Panc1 (cell line): ENCODE measurements around the gene KCNIP4. TPM values are rescaled to one million over a fixed set of nuclear protein-coding genes. Genes with fewer than 3 reads are reported as not detected.

Experiments
- ATAC-seq: fragments of 200-7000 bp; cut with Tn5 transposase; 2 replicates; pipeline ENCODE4 v1.9.1; 2020; ENCODE audit warnings: mild to moderate bottlenecking, moderate library complexity
- BruUV-seq: library from RNA; stranded (reverse); fragments of 400-500 nt; replicated peaks from 2 replicates; lab custom pipeline; 2021; lab: Mats Ljungman, UMichigan
- CTCF ChIA-PET: fragments of 300-600 bp; sonication (Branson Sonifier 250); formaldehyde crosslinking; loops from one replicate; lab custom pipeline; 2022; ENCODE audit warnings: antibody characterized with exemption; lab: Charles Lee
- POLR2A ChIA-PET: fragments of 300-600 bp; sonication (Branson Sonifier 250); formaldehyde crosslinking; loops from one replicate; lab custom pipeline; 2022; ENCODE audit warnings: antibody characterized with exemption; lab: Charles Lee
- DNase-seq: peaks from one replicate; pipeline ENCODE4 v3.0.0-alpha.2; 2010; ENCODE audit warnings: low read depth, low spot score
- H3K27ac ChIP-seq: 2 replicates; pipeline ENCODE4 v1.5.1; 2011; ENCODE audit warnings: mild to moderate bottlenecking, low read length, inconsistent platforms
- H3K27me3 ChIP-seq: fragments of 200-500 bp; sonication (Bioruptor generic); 2 replicates; pipeline ENCODE4 v1.6.0; 2014; ENCODE audit warnings: low read length, inconsistent platforms; ENCODE audit not compliant: control insufficient read depth, insufficient read depth
- H3K36me3 ChIP-seq: fragments of 200-500 bp; sonication (Bioruptor generic); 2 replicates; pipeline ENCODE4 v1.5.1; 2014; ENCODE audit warnings: inconsistent platforms, mild to moderate bottlenecking, low read length, moderate library complexity; ENCODE audit not compliant: control insufficient read depth, insufficient read depth
- H3K4me1 ChIP-seq: 2 replicates; pipeline ENCODE4 v1.5.1; 2011; ENCODE audit warnings: inconsistent platforms, mild to moderate bottlenecking, low read length, moderate library complexity; ENCODE audit not compliant: control insufficient read depth, insufficient read depth
- H3K4me3 ChIP-seq, 2 experiments: 2 replicates each; pipeline ENCODE4 v1.5.1; 2011 to 2012; ENCODE audit warnings: low read depth in 2 of 2, low read length in 2 of 2, mild to moderate bottlenecking in 2 of 2, inconsistent platforms in 1 of 2, moderate library complexity in 1 of 2
- H3K9me3 ChIP-seq: fragments of 200-500 bp; sonication (Bioruptor generic); 2 replicates; pipeline ENCODE4 v1.5.1; 2014; ENCODE audit warnings: low read depth, mild to moderate bottlenecking, inconsistent platforms, low read length, moderate library complexity; ENCODE audit not compliant: control insufficient read depth, insufficient read depth
- CTCF ChIP-seq: fragments of 450-650 bp; IDR thresholded peaks from 2 replicates; pipeline ENCODE4 v1.5.1; 2017; ENCODE audit warnings: mild to moderate bottlenecking
- POLR2AphosphoS5 ChIP-seq: IDR thresholded peaks from 2 replicates; pipeline ENCODE4 v1.6.1; 2012; ENCODE audit warnings: mild to moderate bottlenecking, low read depth, low read length, moderate library complexity
- REST ChIP-seq, 2 experiments: IDR thresholded peaks; 2 replicates each; pipeline ENCODE4 v1.6.1; 2011 to 2012; ENCODE audit warnings: low read depth in 2 of 2, control low read depth in 1 of 2, low read length in 1 of 2, mild to moderate bottlenecking in 1 of 2, moderate library complexity in 1 of 2; ENCODE audit not compliant: insufficient read depth in 1 of 2
- SIN3A ChIP-seq: IDR thresholded peaks from 2 replicates; pipeline ENCODE4 v1.6.1; 2012; ENCODE audit warnings: low read depth, mild to moderate bottlenecking, low read length, moderate library complexity, borderline replicate concordance; ENCODE audit not compliant: insufficient read depth
- TCF7L2 ChIP-seq: IDR thresholded peaks from 2 replicates; pipeline ENCODE4 v1.6.1; 2011; ENCODE audit warnings: mild to moderate bottlenecking, low read depth, low read length, inconsistent platforms
- in situ Hi-C: cut with HindIII; loops from 2 replicates; pipeline ENCODE4 v1.10.0; 2016; ENCODE audit warnings: low sequenced_read_pairs, low pct_unique_long_range_greater_than_20kb
- intact Hi-C: fragments of 100-400 bp; cut with micrococcal nuclease; formaldehyde crosslinking; loops from one replicate; pipeline ENCODE4 v1.10.0; 2022; ENCODE audit not compliant: unreplicated experiment
- total RNA-seq: library from RNA; stranded (reverse); gene quantifications from one replicate; pipeline ENCODE4 v1.2.1, GENCODE V29; 2021; ENCODE audit not compliant: unreplicated experiment

Gene KCNIP4
- total RNA-seq, 1 experiment from 2014 or later = not detected

GRCh38 chr4:21032089-21032645, 916.4 kb downstream of the KCNIP4 start:
- H3K9me3 ChIP-seq = no peaks in the 10 kb centered on the region
- no TSS peak for BruUV-seq
- intact Hi-C loops (no loop called here), in situ Hi-C loops (no loop called here)
- ATAC-seq = no peak
- no peaks in the 10 kb centered on the region for H3K36me3 ChIP-seq
- H3K27ac ChIP-seq = no peak overlapping the region
- H3K27me3 ChIP-seq = no peaks in the 10 kb centered on the region
- no peak overlapping the region for H3K4me3 ChIP-seq
- POLR2A ChIA-PET = no interaction called here
- TF ChIP-seq SIN3A (no peak), CTCF (no peak), TCF7L2 (no peak), POLR2AphosphoS5 (no peak), REST (IDR thresholded peaks at IDR 0.05; ENCODE audit: insufficient read depth in 1 of 2, low read depth in 2 of 2, low read length in 1 of 2) (no peak)
- DNase-seq = no peak
- no peaks in the 10 kb centered on the region for H3K4me1 ChIP-seq
- CTCF ChIA-PET = no interaction called here

GRCh38 chr4:21018817-21019216, 929.8 kb downstream of the KCNIP4 start:
- ChIA-PET POLR2A (no interaction called here), CTCF (no interaction called here)
- Histone ChIP-seq H3K36me3 (no peaks in the 10 kb centered on the region), H3K27ac (no peak overlapping the region), H3K4me3 (no peak overlapping the region), H3K4me1 (no peaks in the 10 kb centered on the region), H3K27me3 (no peaks in the 10 kb centered on the region), H3K9me3 (no peaks in the 10 kb centered on the region)
- intact Hi-C loops = no loop called here
- BruUV-seq = no TSS peak
- ATAC-seq (no peak), DNase-seq (no peak)
- in situ Hi-C loops = no loop called here
- no peak for TF ChIP-seq POLR2AphosphoS5
- TF ChIP-seq CTCF = no peak
- no peak for TF ChIP-seq TCF7L2
- no peak for TF ChIP-seq SIN3A
- TF ChIP-seq REST (IDR thresholded peaks at IDR 0.05; ENCODE audit: insufficient read depth in 1 of 2, low read depth in 2 of 2, low read length in 1 of 2) = no peak
